HCT116 (cell line): ENCODE results near the gene TYMP. TPM values are rescaled to one million over a fixed set of nuclear protein-coding genes. Genes with fewer than 3 reads are reported as not detected.

Experiments
- ATAC-seq: fragments of 200-7000 bp; cut with Tn5 transposase; 2 replicates; pipeline ENCODE4 v1.9.1; 2020; ENCODE audit warnings: mild to moderate bottlenecking, moderate library complexity
- BruUV-seq: library from RNA; stranded (reverse); fragments of 400-500 nt; replicated peaks from 2 replicates; lab custom pipeline; 2021; lab: Mats Ljungman, UMichigan
- CTCF ChIA-PET: fragments of 300-600 bp; sonication (Branson Sonifier 250); formaldehyde crosslinking; loops from one replicate; lab custom pipeline; 2021; ENCODE audit warnings: antibody characterized with exemption; lab: Charles Lee
- POLR2A ChIA-PET: fragments of 300-600, 350-600 bp; sonication (Branson Sonifier 250); formaldehyde crosslinking; loops from one replicate; lab custom pipeline; 2021; ENCODE audit warnings: antibody characterized with exemption; lab: Charles Lee
- RAD21 ChIA-PET, 2 experiments: fragments of 300-600 bp; sonication (Branson Sonifier 250); formaldehyde crosslinking; loops; one replicate each; lab custom pipeline; 2023; ENCODE audit warnings: low total read pairs in 2 of 2; ENCODE audit not compliant: uncharacterized antibody in 2 of 2, unreplicated experiment in 2 of 2, low non-redundant PET in 1 of 2; lab: Charles Lee
- DNase-seq: peaks from one replicate; pipeline ENCODE4 v3.0.0-alpha.2; 2010; ENCODE audit warnings: low read depth, low spot score
- H2AFZ ChIP-seq: fragments of 200-600 bp; shearing (Covaris generic), sonication (generic); 2 replicates; pipeline ENCODE4 v1.6.1; 2017; ENCODE audit warnings: low read depth, mixed run types, mixed read lengths, antibody characterized with exemption, low read length; ENCODE audit not compliant: poor library complexity, severe bottlenecking
- H3K27ac ChIP-seq: 2 replicates; pipeline ENCODE4 v1.5.1; 2012; ENCODE audit warnings: low read depth, low read length
- H3K27me3 ChIP-seq: fragments of 200-600 bp; sonication (generic); 2 replicates; pipeline ENCODE4 v1.6.1; 2016; ENCODE audit warnings: mixed run types, low read length, mixed read lengths; ENCODE audit not compliant: insufficient read depth
- H3K36me3 ChIP-seq, 2 experiments: fragments of 200-500 bp in 1 of 2; fragments of 200-600 bp in 1 of 2; sonication (Bioruptor generic) in 1 of 2; sonication (generic) in 1 of 2; 2 replicates each; pipeline versions ENCODE4 v1.5.1 to v1.6.1; 2014 to 2016; ENCODE audit warnings: low read length in 2 of 2, inconsistent platforms in 1 of 2, mixed read lengths in 1 of 2, mixed run types in 1 of 2; ENCODE audit not compliant: insufficient read depth in 2 of 2, control insufficient read depth in 1 of 2
- H3K4me1 ChIP-seq, 2 experiments: fragments of 200-600 bp in 1 of 2; sonication (generic) in 1 of 2; 2 replicates each; pipeline versions ENCODE4 v1.5.1 to v1.6.1; 2012 to 2017; ENCODE audit warnings: low read length in 2 of 2, inconsistent platforms in 1 of 2, mild to moderate bottlenecking in 1 of 2, mixed read lengths in 1 of 2, mixed run types in 1 of 2, moderate library complexity in 1 of 2; ENCODE audit not compliant: insufficient read depth in 2 of 2, control insufficient read depth in 1 of 2
- H3K4me2 ChIP-seq: fragments of 200-600 bp; sonication (generic); 2 replicates; pipeline ENCODE4 v1.6.1; 2017; ENCODE audit warnings: mixed run types, low read length, mixed read lengths
- H3K4me3 ChIP-seq, 2 experiments: fragments of 200-600 bp in 1 of 2; sonication (generic) in 1 of 2; replicated peaks in 1 of 2; 2 replicates each; pipeline ENCODE4 v1.5.1; 2011 to 2016; ENCODE audit warnings: low read length in 2 of 2, control low read depth in 1 of 2, low read depth in 1 of 2, mild to moderate bottlenecking in 1 of 2, mixed read lengths in 1 of 2, mixed run types in 1 of 2
- H3K79me2 ChIP-seq: fragments of 200-600 bp; sonication (generic); 2 replicates; pipeline ENCODE4 v1.6.1; 2017; ENCODE audit warnings: mild to moderate bottlenecking, mixed run types, low read length, moderate library complexity, mixed read lengths; ENCODE audit not compliant: insufficient read depth
- H3K9ac ChIP-seq: fragments of 200-600 bp; sonication (generic); 2 replicates; pipeline ENCODE4 v1.6.1; 2016; ENCODE audit warnings: low read length, mixed read lengths
- H3K9me2 ChIP-seq: fragments of 200-600 bp; sonication (generic), shearing (Covaris generic); 2 replicates; pipeline ENCODE4 v1.6.1; 2017; ENCODE audit warnings: mixed run types, mild to moderate bottlenecking, moderate library complexity; ENCODE audit not compliant: insufficient read depth
- H3K9me3 ChIP-seq, 2 experiments: fragments of 200-500 bp in 1 of 2; fragments of 200-600 bp in 1 of 2; sonication (Bioruptor generic) in 1 of 2; sonication (generic) in 1 of 2; 2 replicates each; pipeline ENCODE4 v1.6.1; 2014 to 2017; ENCODE audit warnings: low read length in 2 of 2, mixed read lengths in 2 of 2, inconsistent platforms in 1 of 2, low read depth in 1 of 2, mild to moderate bottlenecking in 1 of 2, mixed run types in 1 of 2, moderate library complexity in 1 of 2; ENCODE audit not compliant: control insufficient read depth in 1 of 2, insufficient read depth in 1 of 2
- H4K20me1 ChIP-seq: fragments of 200-600 bp; sonication (generic), shearing (Covaris generic); 2 replicates; pipeline ENCODE4 v1.6.1; 2017; ENCODE audit warnings: mixed run types, mild to moderate bottlenecking, moderate library complexity; ENCODE audit not compliant: insufficient read depth
- SP1 ChIP-seq: IDR thresholded peaks from 2 replicates; pipeline ENCODE4 v1.6.1; 2012; ENCODE audit warnings: low read depth
- TCF7L2 ChIP-seq: IDR thresholded peaks from 2 replicates; pipeline ENCODE4 v1.7.0; 2011; ENCODE audit warnings: borderline replicate concordance, inconsistent platforms; ENCODE audit not compliant: insufficient read depth, insufficient read length; ENCODE audit errors: extremely low read depth
- ZBTB33 ChIP-seq: IDR thresholded peaks from 2 replicates; pipeline ENCODE4 v1.6.1; 2011; ENCODE audit warnings: mild to moderate bottlenecking, low read length, moderate library complexity; ENCODE audit not compliant: insufficient replicate concordance; ENCODE audit errors: extremely low read depth
- intact Hi-C: fragments of 100-400 bp; cut with micrococcal nuclease; formaldehyde crosslinking; loops from 2 replicates; pipeline ENCODE4 v1.10.0; 2022
- total RNA-seq: library from RNA; stranded (reverse); gene quantifications from one replicate; pipeline ENCODE4 v1.2.1, GENCODE V29; 2021; ENCODE audit not compliant: unreplicated experiment

Gene TYMP
- total RNA-seq, 1 experiment from 2014 or later = 43.2 TPM

GRCh38 chr22:50532824-50533796 lies 3.3 kb upstream of the TYMP start:
- RAD21 ChIA-PET = no interaction called here
- intact Hi-C loops = loop anchor here (5.0 kb wide), 1 partner anchor 89 kb away; no protein-coding TSS in a partner anchor
- Histone ChIP-seq H3K36me3 (no peaks in the 10 kb centered on the region), H3K4me1 (peaks cover 3 to 47% of the 10 kb centered on the region in 2 experiments; a peak in 3 of 4 replicates), H3K4me3 (peak overlapping the region in 1 of 2 experiments; percentile 92; a peak in 1 of 4 replicates), H3K27me3 (no peaks in the 10 kb centered on the region), H3K9me3 (no peaks in the 10 kb centered on the region), H3K9ac (peak overlapping the region; percentile 91; the same call in 1 of the 2 replicates), H3K79me2 (peaks cover 5% of the 10 kb centered on the region; the same call in 1 of the 2 replicates), H2AFZ (no peak overlapping the region), H4K20me1 (no peaks in the 10 kb centered on the region), H3K27ac (no peak overlapping the region), H3K4me2 (peak overlapping the region; percentile 93), H3K9me2 (no peaks in the 10 kb centered on the region)
- CTCF ChIA-PET = no interaction called here
- no peak for TF ChIP-seq ZBTB33
- TF ChIP-seq SP1 = no peak
- no peak for TF ChIP-seq TCF7L2
- ATAC-seq (no peak), DNase-seq (no peak)
- POLR2A ChIA-PET = no interaction called here
- no TSS peak for BruUV-seq
